Left forelimb (tissue), 1 donor: Measurements from ENCODE around the gene MARVELD3.
"Not testable (repeated sequence)": the region's sequence is repeated elsewhere in the genome, so short reads cannot be mapped to it uniquely, and the experiment has no call there.

Experiments used
- DNase-seq: peaks from one replicate; pipeline ENCODE4 v3.0.0-alpha.2; 2018; ENCODE audit warnings: low spot score

MARVELD3 gene, protein sequence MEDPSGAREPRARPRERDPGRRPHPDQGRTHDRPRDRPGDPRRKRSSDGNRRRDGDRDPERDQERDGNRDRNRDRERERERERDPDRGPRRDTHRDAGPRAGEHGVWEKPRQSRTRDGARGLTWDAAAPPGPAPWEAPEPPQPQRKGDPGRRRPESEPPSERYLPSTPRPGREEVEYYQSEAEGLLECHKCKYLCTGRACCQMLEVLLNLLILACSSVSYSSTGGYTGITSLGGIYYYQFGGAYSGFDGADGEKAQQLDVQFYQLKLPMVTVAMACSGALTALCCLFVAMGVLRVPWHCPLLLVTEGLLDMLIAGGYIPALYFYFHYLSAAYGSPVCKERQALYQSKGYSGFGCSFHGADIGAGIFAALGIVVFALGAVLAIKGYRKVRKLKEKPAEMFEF

GRCh38 chr16:71626018-71626857 lies at the start of gene MARVELD3:
MARVELD3 (plus strand) TSS chr16:71626184; CDS start chr16:71626230, 46 bp downstream.
- DNase-seq: no peak

GRCh38 chr16:71576971-71577370 lies 49.0 kb upstream of the MARVELD3 start, which contains the start of gene TAT:
TAT (minus strand) TSS chr16:71577092; CDS start chr16:71576415, 677 bp downstream.
- DNase-seq: no peak

- not testable (repeated sequence) for DNase-seq
Measured at GRCh38 chr16:71582553-71582848, 43.5 kb upstream of the MARVELD3 start.

DNA sequence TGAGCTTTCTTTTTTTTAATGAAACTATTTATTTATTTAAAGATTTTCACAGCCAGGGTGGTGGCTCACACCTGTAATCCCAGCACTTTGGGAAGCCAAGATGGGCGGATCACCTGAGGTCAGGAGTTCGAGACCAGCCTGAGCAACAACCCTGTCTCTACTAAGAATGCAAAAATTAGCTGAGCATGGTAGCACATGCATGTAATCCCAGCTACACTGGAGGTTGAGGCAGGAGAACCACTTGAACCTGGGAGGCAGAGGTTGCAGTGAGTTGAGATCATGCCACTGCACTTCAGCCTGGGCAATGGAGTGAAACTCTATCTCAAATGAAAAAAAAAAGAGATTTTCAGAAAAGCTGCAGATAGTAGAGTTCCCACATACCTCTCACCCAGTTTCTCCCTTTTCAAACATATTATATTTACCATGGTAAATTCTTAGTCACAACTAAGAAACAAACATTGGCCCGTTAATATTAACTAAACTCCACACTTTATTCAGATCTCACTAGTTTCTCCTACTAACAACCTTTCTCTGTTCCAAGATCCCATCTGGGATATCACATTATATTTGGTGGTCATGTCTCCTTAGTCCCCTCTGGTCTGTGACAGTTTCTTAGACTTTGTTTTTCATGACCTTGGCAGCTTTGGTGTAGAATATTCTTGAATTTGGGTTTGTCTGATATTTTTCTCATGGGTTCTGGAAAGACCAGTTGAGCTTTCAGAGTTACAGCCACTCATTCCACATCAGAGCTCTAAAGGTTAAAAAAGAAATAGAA lies 41.3 kb upstream of the MARVELD3 start:
- no peak for DNase-seq

GRCh38 chr16:71585318-71585703 lies 40.7 kb upstream of the MARVELD3 start:
- DNase-seq: no peak

DNA sequence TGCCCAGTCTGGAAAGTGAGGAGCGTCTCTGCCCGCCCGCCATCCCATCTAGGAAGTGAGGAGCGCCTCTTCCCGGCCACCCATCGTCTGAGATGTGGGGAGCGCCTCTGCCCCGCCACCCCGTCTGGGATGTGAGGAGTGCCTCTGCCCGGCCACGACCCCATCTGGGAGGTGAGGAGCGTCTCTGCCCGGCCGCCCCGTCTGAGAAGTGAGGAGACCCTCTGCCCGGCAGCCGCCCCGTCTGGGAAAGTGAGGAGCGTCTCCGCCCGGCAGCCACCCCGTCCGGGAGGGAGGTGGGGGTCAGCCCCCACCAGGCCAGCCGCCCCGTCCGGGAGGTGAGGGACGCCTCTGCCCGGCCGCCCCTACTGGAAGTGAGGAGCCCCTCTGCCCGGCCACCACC lies 36.6 kb upstream of the MARVELD3 start:
- not testable (repeated sequence) for DNase-seq

GRCh38 chr16:71590071-71590470 lies 35.9 kb upstream of the MARVELD3 start:
- not testable (repeated sequence) for DNase-seq

- DNase-seq: no peak
Measured at GRCh38 chr16:71590584-71590983, 35.4 kb upstream of the MARVELD3 start.

GRCh38 chr16:71591917-71592316 lies 34.1 kb upstream of the MARVELD3 start:
- DNase-seq: no peak

- no peak for DNase-seq
Measured at GRCh38 chr16:71593048-71593999, 32.7 kb upstream of the MARVELD3 start.

- no peak for DNase-seq
Measured at GRCh38 chr16:71594000-71594646, 31.9 kb upstream of the MARVELD3 start.

DNA sequence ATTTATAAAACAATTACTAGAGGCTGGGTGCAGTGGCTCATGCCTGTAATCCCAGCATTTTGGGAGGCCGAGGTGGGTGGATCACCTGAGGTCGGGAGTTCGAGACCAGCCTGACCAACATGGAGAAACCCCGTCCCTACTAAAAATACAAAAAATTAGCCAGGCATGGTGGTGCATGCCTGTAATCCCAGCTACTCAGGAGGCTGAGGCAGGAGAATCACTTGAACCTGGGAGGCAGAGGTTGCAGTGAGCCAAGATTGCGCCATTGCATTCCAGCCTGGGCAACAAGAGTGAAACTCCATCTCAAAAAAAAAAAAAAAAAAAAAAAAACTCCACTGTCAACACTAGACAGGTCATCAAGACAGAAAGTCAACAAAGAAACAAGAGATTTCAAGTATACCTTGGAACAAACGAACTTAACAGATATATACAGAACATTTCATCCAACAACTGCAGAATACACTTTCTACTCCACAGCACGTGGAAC lies 30.6 kb upstream of the MARVELD3 start:
- DNase-seq: not testable (repeated sequence)

DNA sequence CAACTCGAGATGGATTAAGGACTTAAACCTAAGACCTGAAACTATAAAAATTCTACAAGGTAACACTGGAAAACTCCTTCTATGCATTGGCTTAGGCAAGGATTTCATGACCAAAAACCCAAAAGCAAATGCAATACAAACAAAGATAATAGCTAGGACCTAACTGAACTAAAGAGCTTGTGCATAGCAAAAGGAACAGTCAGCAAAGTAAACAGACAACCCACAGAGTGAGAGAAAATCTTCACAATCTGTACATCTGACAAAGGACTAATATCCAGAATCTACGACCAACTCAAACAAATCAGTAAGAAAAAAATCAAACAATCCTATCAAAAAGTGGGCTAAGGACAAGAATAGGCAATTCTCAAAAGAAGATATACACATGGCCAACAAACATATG lies 27.6 kb upstream of the MARVELD3 start:
- DNase-seq: not testable (repeated sequence)

DNA sequence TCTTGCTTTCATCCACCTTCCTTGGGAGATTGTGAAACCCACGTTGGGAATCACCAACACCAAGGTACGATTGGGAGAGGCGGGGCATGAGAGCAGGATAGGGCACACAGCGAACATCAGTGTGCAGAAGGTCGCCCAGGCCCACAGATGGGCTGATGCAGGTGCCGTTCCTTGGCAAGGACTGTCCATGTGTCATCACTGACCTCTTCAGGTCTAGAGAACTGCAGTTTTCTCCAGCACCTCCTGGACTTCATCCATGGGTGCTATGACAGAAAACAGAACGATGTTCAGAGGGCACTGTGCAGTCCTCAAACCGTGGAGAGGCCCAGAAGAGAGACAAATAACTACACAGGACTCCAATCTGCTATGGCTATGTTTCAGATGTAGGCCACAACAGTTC lies 25.2 kb upstream of the MARVELD3 start:
- no peak for DNase-seq

- no peak for DNase-seq
Measured at GRCh38 chr16:71609066-71609465, 16.9 kb upstream of the MARVELD3 start.

- DNase-seq: no peak
Measured at GRCh38 chr16:71610447-71610846, 15.5 kb upstream of the MARVELD3 start.

DNA sequence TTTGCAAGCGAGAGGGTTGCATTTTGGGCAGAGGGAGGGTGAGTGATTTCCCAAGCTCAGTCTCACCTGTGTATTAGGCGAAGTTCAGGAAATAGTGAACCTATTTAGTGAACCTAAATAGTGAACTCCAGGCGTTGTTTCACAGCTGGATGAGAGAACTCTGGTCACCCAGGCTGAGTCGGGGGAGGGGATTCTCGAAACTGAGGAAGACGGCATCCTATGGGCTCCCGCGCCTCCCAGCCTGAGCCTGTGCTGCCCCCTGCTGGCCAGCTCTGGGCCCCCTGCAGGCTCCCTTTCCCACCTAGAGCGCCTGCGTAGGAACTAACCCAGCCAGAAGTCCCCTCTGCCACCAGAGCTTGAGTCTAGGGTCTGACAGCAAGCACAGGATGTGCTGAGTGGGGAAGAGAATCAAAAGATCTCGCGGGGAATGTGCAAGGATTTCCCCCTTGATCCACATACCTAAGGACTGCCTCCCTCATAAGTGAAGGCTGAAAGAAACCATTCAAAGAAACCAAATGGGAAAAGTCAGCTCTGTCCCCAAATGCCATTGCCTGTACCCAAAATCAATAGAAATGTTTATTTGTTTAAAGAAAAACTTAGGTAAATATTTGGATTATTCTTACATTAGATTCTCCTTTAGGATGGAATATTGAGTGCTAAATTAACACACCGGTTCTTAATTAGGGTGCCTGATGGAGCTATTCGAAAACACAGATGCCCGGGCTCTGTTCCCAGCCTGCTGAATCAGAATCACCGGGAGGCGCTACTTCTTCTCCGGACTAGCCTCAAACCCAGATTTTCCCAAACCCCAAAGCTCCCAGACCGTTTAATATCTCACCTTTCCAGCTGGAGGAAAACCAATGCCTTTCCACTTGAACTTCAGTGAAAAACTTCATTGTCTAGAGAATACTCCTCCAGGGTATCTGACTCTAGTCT lies 14.8 kb upstream of the MARVELD3 start:
- DNase-seq: no peak

GRCh38 chr16:71614956-71615355 lies 11.0 kb upstream of the MARVELD3 start:
- DNase-seq: not testable (repeated sequence)

- no peak for DNase-seq
Measured at GRCh38 chr16:71618429-71618828, 7.6 kb upstream of the MARVELD3 start.
